ENCODE measurements around the gene ARPC1A.
"Not testable (repeated sequence)": the region's sequence is repeated elsewhere in the genome, so short reads cannot be mapped to it uniquely, and the experiment has no call there.

ARPC1A gene

GRCh38 chr7:99324559-99324958 is 1.1 kb upstream of the ARPC1A start:
- DNase-seq: no peak

GRCh38 chr7:99325001-99325493 is 651 bp upstream of the ARPC1A start:
- DNase-seq: no peak

GRCh38 chr7:99326408-99326782 is 697 bp downstream of the ARPC1A start:
- DNase-seq: no peak

- DNase-seq: not testable (repeated sequence)
Measured at GRCh38 chr7:99330314-99330961, 4.7 kb downstream of the ARPC1A start.

GRCh38 chr7:99331002-99331401 is 5.3 kb downstream of the ARPC1A start:
- DNase-seq: no peak

GRCh38 chr7:99339595-99339994 is 13.9 kb downstream of the ARPC1A start:
- no peak for DNase-seq

GRCh38 chr7:99340659-99341058 is 15.0 kb downstream of the ARPC1A start:
- DNase-seq: no peak

GRCh38 chr7:99344061-99344647 is 18.5 kb downstream of the ARPC1A start:
- no peak for DNase-seq

GRCh38 chr7:99350641-99351040 is 24.9 kb downstream of the ARPC1A start:
- not testable (repeated sequence) for DNase-seq

GRCh38 chr7:99352247-99352646 is 26.5 kb downstream of the ARPC1A start:
- no peak for DNase-seq

GRCh38 chr7:99355098-99355497 is 29.4 kb downstream of the ARPC1A start:
- DNase-seq: no peak

GRCh38 chr7:99357701-99358490 is 32.2 kb downstream of the ARPC1A start:
- no peak for DNase-seq

- DNase-seq: not testable (repeated sequence)
Measured at GRCh38 chr7:99358521-99358920, 32.8 kb downstream of the ARPC1A start.

- no peak for DNase-seq
Measured at GRCh38 chr7:99359465-99360154, 33.9 kb downstream of the ARPC1A start.

GRCh38 chr7:99362801-99363200 is 37.1 kb downstream of the ARPC1A start:
- no peak for DNase-seq

- DNase-seq: no peak
Measured at GRCh38 chr7:99363286-99363685, 37.6 kb downstream of the ARPC1A start.

GRCh38 chr7:99365318-99366141 is 39.8 kb downstream of the ARPC1A start:
- DNase-seq: peak; percentile 58

- no peak for DNase-seq
Measured at GRCh38 chr7:99366646-99367045, 40.9 kb downstream of the ARPC1A start.

- DNase-seq: no peak
Measured at GRCh38 chr7:99368750-99369389, 43.2 kb downstream of the ARPC1A start.

GRCh38 chr7:99369767-99370391 is 44.2 kb downstream of the ARPC1A start:
- no peak for DNase-seq

GRCh38 chr7:99371376-99371920 is 45.8 kb downstream of the ARPC1A start:
- no peak for DNase-seq
